ENCODE measurements around the gene FOXK1. TPM values are rescaled to one million over a fixed set of nuclear protein-coding genes. Genes with fewer than 3 reads are reported as not detected.
A peak's percentile ranks its signal among the peaks of the same experiment; 100 is the strongest.

The FOXK1 gene
- total and polyA plus RNA-seq, 9 of the 15 experiments (the other 6 are each of a cell fraction or from before 2014, with no cell fraction given): 0.32 to 45.5 (median 8.1) TPM

DNA sequence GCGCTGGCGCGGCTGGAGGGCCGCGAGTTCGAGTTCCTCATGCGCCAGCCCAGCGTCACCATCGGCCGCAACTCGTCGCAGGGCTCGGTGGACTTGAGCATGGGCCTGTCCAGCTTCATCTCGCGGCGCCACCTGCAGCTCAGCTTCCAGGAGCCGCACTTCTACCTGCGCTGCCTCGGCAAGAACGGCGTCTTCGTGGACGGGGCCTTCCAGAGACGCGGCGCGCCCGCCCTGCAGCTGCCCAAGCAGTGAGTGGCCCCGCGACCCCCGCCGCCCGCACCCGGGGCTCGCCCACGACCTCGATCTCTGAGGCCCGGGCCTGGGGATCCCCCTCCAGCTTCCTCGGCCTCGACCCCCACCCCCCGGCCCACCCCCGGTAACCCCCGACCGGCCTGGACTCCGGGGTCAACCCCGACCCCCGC lies 537 bp downstream of the FOXK1 start (continued):
- TF ChIP-seq, protein P1, sequence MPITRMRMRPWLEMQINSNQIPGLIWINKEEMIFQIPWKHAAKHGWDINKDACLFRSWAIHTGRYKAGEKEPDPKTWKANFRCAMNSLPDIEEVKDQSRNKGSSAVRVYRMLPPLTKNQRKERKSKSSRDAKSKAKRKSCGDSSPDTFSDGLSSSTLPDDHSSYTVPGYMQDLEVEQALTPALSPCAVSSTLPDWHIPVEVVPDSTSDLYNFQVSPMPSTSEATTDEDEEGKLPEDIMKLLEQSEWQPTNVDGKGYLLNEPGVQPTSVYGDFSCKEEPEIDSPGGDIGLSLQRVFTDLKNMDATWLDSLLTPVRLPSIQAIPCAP (CRISPR knock-in tag; IDR thresholded peaks at IDR 0.05; ENCODE audit: borderline replicate concordance): no peak
- no peak for TF ChIP-seq TFE3 (CRISPR knock-in tag; IDR thresholded peaks at IDR 0.05)
- TF ChIP-seq, protein P2, sequence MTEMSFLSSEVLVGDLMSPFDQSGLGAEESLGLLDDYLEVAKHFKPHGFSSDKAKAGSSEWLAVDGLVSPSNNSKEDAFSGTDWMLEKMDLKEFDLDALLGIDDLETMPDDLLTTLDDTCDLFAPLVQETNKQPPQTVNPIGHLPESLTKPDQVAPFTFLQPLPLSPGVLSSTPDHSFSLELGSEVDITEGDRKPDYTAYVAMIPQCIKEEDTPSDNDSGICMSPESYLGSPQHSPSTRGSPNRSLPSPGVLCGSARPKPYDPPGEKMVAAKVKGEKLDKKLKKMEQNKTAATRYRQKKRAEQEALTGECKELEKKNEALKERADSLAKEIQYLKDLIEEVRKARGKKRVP (CRISPR knock-in tag; IDR thresholded peaks at IDR 0.05): no peak
- TF ChIP-seq CBX5 (IDR thresholded peaks at IDR 0.05; ENCODE audit: borderline replicate concordance, low read depth): no peak
- TF ChIP-seq, protein P3, sequence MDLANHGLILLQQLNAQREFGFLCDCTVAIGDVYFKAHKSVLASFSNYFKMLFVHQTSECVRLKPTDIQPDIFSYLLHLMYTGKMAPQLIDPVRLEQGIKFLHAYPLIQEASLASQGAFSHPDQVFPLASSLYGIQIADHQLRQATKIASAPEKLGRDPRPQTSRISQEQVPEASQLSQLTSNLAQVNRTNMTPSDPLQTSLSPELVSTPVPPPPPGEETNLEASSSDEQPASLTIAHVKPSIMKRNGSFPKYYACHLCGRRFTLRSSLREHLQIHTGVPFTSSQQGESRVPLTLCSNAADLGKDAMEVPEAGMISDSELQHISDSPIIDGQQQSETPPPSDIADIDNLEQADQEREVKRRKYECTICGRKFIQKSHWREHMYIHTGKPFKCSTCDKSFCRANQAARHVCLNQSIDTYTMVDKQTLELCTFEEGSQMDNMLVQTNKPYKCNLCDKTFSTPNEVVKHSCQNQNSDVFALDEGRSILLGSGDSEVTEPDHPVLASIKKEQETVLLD (IDR thresholded peaks at IDR 0.05): no peak
- TF ChIP-seq RCOR1 (IDR thresholded peaks at IDR 0.05; ENCODE audit: borderline replicate concordance in 1 of 2, low read depth in 2 of 2, low read length in 2 of 2): 0 out of 4 replicates have a peak, but pooled peaks of 1 of the 2 experiments have one; percentile 6
- TF ChIP-seq CHD4 (IDR thresholded peaks at IDR 0.05; ENCODE audit: insufficient read depth, insufficient replicate concordance, low read depth, low read length, poor library complexity, severe bottlenecking): no peak
- TF ChIP-seq ZNF764 (CRISPR knock-in tag; IDR thresholded peaks at IDR 0.05; ENCODE audit: low read depth): no peak
- peak in 1 of 2 experiments; percentile 28; a peak in 2 of 4 replicates for TF ChIP-seq RAD21 (CRISPR knock-in tag; conservative IDR thresholded peaks at IDR 0.05 in 1 of 2, IDR thresholded peaks at IDR 0.05 in 1 of 2)
- TF ChIP-seq ARID4B (CRISPR knock-in tag; IDR thresholded peaks at IDR 0.05): peak; percentile 16; the same call in 1 of the 2 replicates
- peak; percentile 24; the same call in 1 of the 2 replicates for TF ChIP-seq POLR2G (IDR thresholded peaks at IDR 0.05; ENCODE audit: low read depth, low read length)
- TF ChIP-seq, protein P4, sequence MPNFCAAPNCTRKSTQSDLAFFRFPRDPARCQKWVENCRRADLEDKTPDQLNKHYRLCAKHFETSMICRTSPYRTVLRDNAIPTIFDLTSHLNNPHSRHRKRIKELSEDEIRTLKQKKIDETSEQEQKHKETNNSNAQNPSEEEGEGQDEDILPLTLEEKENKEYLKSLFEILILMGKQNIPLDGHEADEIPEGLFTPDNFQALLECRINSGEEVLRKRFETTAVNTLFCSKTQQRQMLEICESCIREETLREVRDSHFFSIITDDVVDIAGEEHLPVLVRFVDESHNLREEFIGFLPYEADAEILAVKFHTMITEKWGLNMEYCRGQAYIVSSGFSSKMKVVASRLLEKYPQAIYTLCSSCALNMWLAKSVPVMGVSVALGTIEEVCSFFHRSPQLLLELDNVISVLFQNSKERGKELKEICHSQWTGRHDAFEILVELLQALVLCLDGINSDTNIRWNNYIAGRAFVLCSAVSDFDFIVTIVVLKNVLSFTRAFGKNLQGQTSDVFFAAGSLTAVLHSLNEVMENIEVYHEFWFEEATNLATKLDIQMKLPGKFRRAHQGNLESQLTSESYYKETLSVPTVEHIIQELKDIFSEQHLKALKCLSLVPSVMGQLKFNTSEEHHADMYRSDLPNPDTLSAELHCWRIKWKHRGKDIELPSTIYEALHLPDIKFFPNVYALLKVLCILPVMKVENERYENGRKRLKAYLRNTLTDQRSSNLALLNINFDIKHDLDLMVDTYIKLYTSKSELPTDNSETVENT (CRISPR knock-in tag; IDR thresholded peaks at IDR 0.05): peak; percentile 17; the same call in 1 of the 2 replicates
- no peak for TF ChIP-seq RNF2 (IDR thresholded peaks at IDR 0.05)
- TF ChIP-seq HMG20A (CRISPR knock-in tag; conservative IDR thresholded peaks at IDR 0.05): no peak

Data from K562 (cell line).